CD14-positive monocyte (primary cell): Measurements from ENCODE around the gene IL1A. TPM values are rescaled to one million over a fixed set of nuclear protein-coding genes. Genes with fewer than 3 reads are reported as not detected.

Experiments
- DNase-seq, 3 donors: peaks; one replicate each; pipeline ENCODE4 v3.0.0-alpha.2; 2011 to 2022
- H2AFZ ChIP-seq: 2 replicates; pipeline ENCODE4 v1.6.0; 2012; ENCODE audit warnings: mild to moderate bottlenecking, low read depth, low read length, inconsistent platforms; ENCODE audit not compliant: insufficient read depth, poor library complexity, severe bottlenecking
- H3K27ac ChIP-seq, 2 donors: 1 replicate in 1 of 2; 2 replicates in 1 of 2; pipeline ENCODE4 v1.5.1; 2012 to 2013; ENCODE audit warnings: low read length in 2 of 2, control low read depth in 1 of 2, inconsistent platforms in 1 of 2, low read depth in 1 of 2, mild to moderate bottlenecking in 1 of 2
- H3K27me3 ChIP-seq, 2 donors: one replicate each; pipeline versions ENCODE4 v1.6.0 to v1.6.1; 2011 to 2013; ENCODE audit warnings: low read length in 2 of 2; ENCODE audit not compliant: control insufficient read depth in 2 of 2, insufficient read depth in 2 of 2
- H3K36me3 ChIP-seq, 2 donors: replicated peaks in 1 of 2; 1 replicate in 1 of 2; 2 replicates in 1 of 2; pipeline versions ENCODE4 v1.5.1 to v1.6.1; 2012 to 2013; ENCODE audit warnings: low read length in 2 of 2, control low read depth in 1 of 2, inconsistent platforms in 1 of 2, mild to moderate bottlenecking in 1 of 2; ENCODE audit not compliant: insufficient read depth in 2 of 2, control insufficient read depth in 1 of 2
- H3K4me1 ChIP-seq, 2 donors: 1 replicate in 1 of 2; 2 replicates in 1 of 2; pipeline versions ENCODE4 v1.5.1 to v1.6.1; 2012 to 2013; ENCODE audit warnings: low read length in 2 of 2, control low read depth in 1 of 2, inconsistent platforms in 1 of 2, mild to moderate bottlenecking in 1 of 2, moderate library complexity in 1 of 2; ENCODE audit not compliant: insufficient read depth in 2 of 2, control insufficient read depth in 1 of 2
- H3K4me2 ChIP-seq: replicated peaks from 2 replicates; pipeline ENCODE3; 2012; ENCODE audit warnings: low read length, moderate library complexity, mild to moderate bottlenecking; ENCODE audit not compliant: poor library complexity, severe bottlenecking; ENCODE audit errors: extremely low read depth
- H3K4me3 ChIP-seq, 3 experiments: fragments of 200-600 bp in 1 of 3; sonication (generic) in 1 of 3; replicated peaks in 1 of 3; 1 replicate in 2 of 3; 2 replicates in 1 of 3; pipeline ENCODE4 v1.5.1; 2011 to 2013; ENCODE audit warnings: low read length in 3 of 3, mild to moderate bottlenecking in 3 of 3, control low read depth in 2 of 3, low read depth in 2 of 3, inconsistent platforms in 1 of 3, moderate library complexity in 1 of 3
- H3K79me2 ChIP-seq: 2 replicates; pipeline ENCODE4 v1.6.0; 2012; ENCODE audit warnings: mild to moderate bottlenecking, control low read depth, inconsistent platforms, low read length, moderate library complexity; ENCODE audit not compliant: insufficient read depth
- H3K9ac ChIP-seq: 2 replicates; pipeline ENCODE4 v1.6.0; 2017; ENCODE audit warnings: low read length, mild to moderate bottlenecking; ENCODE audit not compliant: insufficient read depth, poor library complexity, severe bottlenecking
- H3K9me3 ChIP-seq, 2 donors: replicated peaks in 1 of 2; 1 replicate in 1 of 2; 2 replicates in 1 of 2; pipeline versions ENCODE4 v1.5.1 to v1.6.1; 2012 to 2013; ENCODE audit warnings: low read length in 2 of 2, control low read depth in 1 of 2; ENCODE audit not compliant: control insufficient read depth in 1 of 2, insufficient read depth in 1 of 2
- H4K20me1 ChIP-seq: 2 replicates; pipeline ENCODE4 v1.6.0; 2012; ENCODE audit warnings: mild to moderate bottlenecking, low read length, control low read depth, moderate library complexity; ENCODE audit not compliant: insufficient read depth
- H3K27ac Mint-ChIP-seq, 7 donors: one replicate each; pipeline ENCODE4 v1.8.0; 2020; ENCODE audit warnings: mild to moderate bottlenecking in 7 of 7, mixed read lengths in 7 of 7, moderate library complexity in 6 of 7, inconsistent platforms in 2 of 7
- H3K27me3 Mint-ChIP-seq, 3 donors: one replicate each; pipeline ENCODE4 v1.8.0; 2021 to 2022; ENCODE audit warnings: low read depth in 3 of 3, mild to moderate bottlenecking in 3 of 3, mixed read lengths in 3 of 3, moderate library complexity in 3 of 3, inconsistent platforms in 1 of 3
- H3K36me3 Mint-ChIP-seq, 2 donors: one replicate each; pipeline ENCODE4 v1.8.0; 2020; ENCODE audit warnings: mixed read lengths in 2 of 2, inconsistent platforms in 1 of 2, mild to moderate bottlenecking in 1 of 2
- H3K4me1 Mint-ChIP-seq: one replicate; pipeline ENCODE4 v1.8.0; 2020; ENCODE audit warnings: mild to moderate bottlenecking, mixed read lengths
- H3K4me3 Mint-ChIP-seq, 2 donors: one replicate each; pipeline ENCODE4 v1.8.0; 2020; ENCODE audit warnings: mild to moderate bottlenecking in 2 of 2, mixed read lengths in 2 of 2, moderate library complexity in 1 of 2
- H3K9me3 Mint-ChIP-seq, 7 donors: one replicate each; pipeline ENCODE4 v1.8.0; 2020 to 2022; ENCODE audit warnings: mixed read lengths in 7 of 7, mild to moderate bottlenecking in 6 of 7, moderate library complexity in 6 of 7, inconsistent platforms in 2 of 7
- WGBS: methylation state at CpG from one replicate; pipeline ENCODE4 v1.1.5; 2013; ENCODE audit warnings: missing lambda C conversion rate; ENCODE audit not compliant: insufficient coverage; 5-methylcytosine and 5-hydroxymethylcytosine counted together
- intact Hi-C, 2 donors: fragments of 100-400 bp; cut with micrococcal nuclease; formaldehyde crosslinking; loops; one replicate each; pipeline versions ENCODE4 v1.15.0 to v1.15.1; 2023
- polyA plus RNA-seq, 3 donors: library from polyadenylated mRNA; depleted of rRNA in 1 of 3; unstranded in 2 of 3; stranded (reverse) in 1 of 3; fragments of 300-500 nt in 2 of 3; fragments of >200 nt in 1 of 3; fragmentation: Illumina TruSeq in 2 of 3; gene quantifications; 1 replicate in 2 of 3; 2 replicates in 1 of 3; pipeline ENCODE4 v1.2.3, GENCODE V29; 2012 to 2021
- TF ChIP-seq, protein P1 (sequence below): fragments of 200-600 bp; IDR thresholded peaks from one replicate; pipeline ENCODE4 v1.8.0; 2022; ENCODE audit warnings: antibody characterized with exemption, mild to moderate bottlenecking

IL1A gene
- polyA plus RNA-seq, 3 donors: 0.26 to 0.83 TPM; not detected in 1

DNA sequence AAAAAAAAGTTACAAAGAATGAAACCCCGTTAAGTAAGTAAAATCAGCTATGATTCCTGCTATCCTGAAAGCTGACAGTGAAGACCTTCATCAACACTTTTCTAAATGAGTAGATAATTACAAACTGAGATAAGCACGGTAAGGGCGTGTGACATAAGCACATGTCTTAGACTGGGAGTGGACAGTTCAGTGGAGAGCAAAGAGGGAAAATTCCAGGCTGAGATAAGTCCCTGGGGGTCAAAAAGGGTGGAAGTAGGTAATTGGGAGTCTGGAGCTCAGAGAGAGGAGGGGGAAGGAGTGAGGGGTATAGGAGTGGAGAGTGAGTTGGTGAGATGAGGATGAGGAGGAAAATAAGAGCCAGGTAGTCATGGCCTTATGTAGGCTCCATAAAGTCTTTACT lies 4.4 kb upstream of the IL1A start:
- intact Hi-C loops: no loop called here
- peaks cover 5 to 10% (median 7%) of the 10 kb centered on the region in 7 donors for H3K9me3 Mint-ChIP-seq
- H3K36me3 ChIP-seq: no peaks in the 10 kb centered on the region
- no peak overlapping the region for H2AFZ ChIP-seq
- peaks cover 1 to 11% (median 2%) of the 10 kb centered on the region in 3 donors for H3K27me3 Mint-ChIP-seq
- no peak overlapping the region for H3K4me2 ChIP-seq
- H3K4me1 ChIP-seq: peaks cover 60 to 82% of the 10 kb centered on the region in 2 donors
- H4K20me1 ChIP-seq: peaks cover 4% of the 10 kb centered on the region
- peak overlapping the region; percentile 84 to 93 (median 88) for H3K27ac Mint-ChIP-seq
- H3K9ac ChIP-seq: no peak overlapping the region
- 100% methylated on average over 2 of the region's 3 CpGs for WGBS
- H3K27ac ChIP-seq: peak overlapping the region; percentile 47 to 62
- no peaks in the 10 kb centered on the region for H3K36me3 Mint-ChIP-seq
- no peak for DNase-seq
- no peaks in the 10 kb centered on the region for H3K27me3 ChIP-seq
- no peak overlapping the region for H3K4me3 ChIP-seq
- no peaks in the 10 kb centered on the region for H3K79me2 ChIP-seq
- peaks cover 66% of the 10 kb centered on the region for H3K4me1 Mint-ChIP-seq
- H3K4me3 Mint-ChIP-seq: no peak overlapping the region
- TF ChIP-seq, protein P1, sequence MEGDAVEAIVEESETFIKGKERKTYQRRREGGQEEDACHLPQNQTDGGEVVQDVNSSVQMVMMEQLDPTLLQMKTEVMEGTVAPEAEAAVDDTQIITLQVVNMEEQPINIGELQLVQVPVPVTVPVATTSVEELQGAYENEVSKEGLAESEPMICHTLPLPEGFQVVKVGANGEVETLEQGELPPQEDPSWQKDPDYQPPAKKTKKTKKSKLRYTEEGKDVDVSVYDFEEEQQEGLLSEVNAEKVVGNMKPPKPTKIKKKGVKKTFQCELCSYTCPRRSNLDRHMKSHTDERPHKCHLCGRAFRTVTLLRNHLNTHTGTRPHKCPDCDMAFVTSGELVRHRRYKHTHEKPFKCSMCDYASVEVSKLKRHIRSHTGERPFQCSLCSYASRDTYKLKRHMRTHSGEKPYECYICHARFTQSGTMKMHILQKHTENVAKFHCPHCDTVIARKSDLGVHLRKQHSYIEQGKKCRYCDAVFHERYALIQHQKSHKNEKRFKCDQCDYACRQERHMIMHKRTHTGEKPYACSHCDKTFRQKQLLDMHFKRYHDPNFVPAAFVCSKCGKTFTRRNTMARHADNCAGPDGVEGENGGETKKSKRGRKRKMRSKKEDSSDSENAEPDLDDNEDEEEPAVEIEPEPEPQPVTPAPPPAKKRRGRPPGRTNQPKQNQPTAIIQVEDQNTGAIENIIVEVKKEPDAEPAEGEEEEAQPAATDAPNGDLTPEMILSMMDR: no peak
- H3K9me3 ChIP-seq: no peaks in the 10 kb centered on the region

DNA sequence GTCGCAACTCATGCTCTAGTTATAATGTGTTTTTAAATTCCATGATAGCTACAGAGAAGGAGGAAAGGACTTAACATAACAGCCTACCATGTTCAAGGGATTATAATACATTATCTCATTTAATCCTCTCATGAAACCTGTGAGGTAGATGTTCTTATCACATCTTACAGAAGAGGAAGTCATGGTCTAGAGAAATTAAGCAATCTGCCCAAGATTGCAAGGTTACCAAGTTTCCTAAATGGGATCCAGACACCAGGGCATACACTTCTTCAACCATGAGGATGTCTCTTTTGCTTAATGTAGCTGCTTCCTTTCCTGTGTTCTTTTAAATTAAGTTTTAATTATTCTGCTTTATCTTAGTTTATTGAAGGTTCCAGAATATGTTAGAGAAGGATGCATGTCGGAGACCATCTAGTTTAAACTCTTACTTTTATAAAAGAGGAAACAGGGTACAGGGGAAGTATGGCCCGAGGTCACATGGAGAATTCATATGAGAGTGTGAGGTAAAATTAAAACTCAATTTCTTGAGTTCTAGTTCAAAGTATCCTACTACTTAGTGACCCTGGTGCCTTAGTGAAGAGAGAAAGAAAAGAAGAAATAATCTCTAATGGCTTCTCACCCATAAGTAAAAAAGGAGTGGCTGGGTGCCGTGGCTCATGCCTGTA lies 3.6 kb upstream of the IL1A start:
- DNase-seq: peak; percentile 54 to 90 (median 79)
- intact Hi-C loops: no loop called here
- H3K27ac ChIP-seq: peak overlapping the region; percentile 47 to 62
- Mint-ChIP-seq H3K4me3 (peak overlapping the region in 1 of 2 donors; percentile 30), H3K9me3 (peaks cover 0 to 4% (median 2%) of the 10 kb centered on the region in 7 donors), H3K36me3 (peaks cover 0 to 2% of the 10 kb centered on the region in 2 donors), H3K4me1 (peaks cover 61% of the 10 kb centered on the region), H3K27me3 (peaks cover 0 to 11% (median 2%) of the 10 kb centered on the region in 3 donors), H3K27ac (peak overlapping the region; percentile 86 to 93 (median 90))
- H3K9ac ChIP-seq: no peak overlapping the region
- H2AFZ ChIP-seq: no peak overlapping the region
- TF ChIP-seq, protein P1: no peak
- no peaks in the 10 kb centered on the region for H3K36me3 ChIP-seq
- no peaks in the 10 kb centered on the region for H4K20me1 ChIP-seq
- H3K79me2 ChIP-seq: no peaks in the 10 kb centered on the region
- no peaks in the 10 kb centered on the region for H3K9me3 ChIP-seq
- peak overlapping the region; percentile 7 for H3K4me2 ChIP-seq
- peaks cover 58 to 82% of the 10 kb centered on the region in 2 donors for H3K4me1 ChIP-seq
- no CpG with 5 or more reads among the region's 4 CpGs for WGBS
- no peaks in the 10 kb centered on the region for H3K27me3 ChIP-seq
- H3K4me3 ChIP-seq: no peak overlapping the region
